Left renal pelvis (tissue), 4 donors: Measurements from ENCODE around the gene NT5M. TPM values are rescaled to one million over a fixed set of nuclear protein-coding genes. Genes with fewer than 3 reads are reported as not detected.

ENCODE experiments used
- DNase-seq, 4 donors: peaks; one replicate each; pipeline ENCODE4 v3.0.0-alpha.2; 2013; ENCODE audit warnings: low read depth in 4 of 4, low spot score in 3 of 4
- polyA plus RNA-seq, 4 donors: library from polyadenylated mRNA; unstranded; fragments of 120-200 nt; gene quantifications; one replicate each; pipeline ENCODE4 v1.2.1, GENCODE V29; 2013; ENCODE audit not compliant: insufficient read length in 4 of 4

The NT5M gene
- polyA plus RNA-seq, 4 donors = 3.7 to 6.0 (median 4.9) TPM

GRCh38 chr17:17386094-17386800 is 83.1 kb downstream of the NT5M start:
- no peak for DNase-seq

- DNase-seq = no peak
Measured at GRCh38 chr17:17387017-17387497, 83.9 kb downstream of the NT5M start.

DNA sequence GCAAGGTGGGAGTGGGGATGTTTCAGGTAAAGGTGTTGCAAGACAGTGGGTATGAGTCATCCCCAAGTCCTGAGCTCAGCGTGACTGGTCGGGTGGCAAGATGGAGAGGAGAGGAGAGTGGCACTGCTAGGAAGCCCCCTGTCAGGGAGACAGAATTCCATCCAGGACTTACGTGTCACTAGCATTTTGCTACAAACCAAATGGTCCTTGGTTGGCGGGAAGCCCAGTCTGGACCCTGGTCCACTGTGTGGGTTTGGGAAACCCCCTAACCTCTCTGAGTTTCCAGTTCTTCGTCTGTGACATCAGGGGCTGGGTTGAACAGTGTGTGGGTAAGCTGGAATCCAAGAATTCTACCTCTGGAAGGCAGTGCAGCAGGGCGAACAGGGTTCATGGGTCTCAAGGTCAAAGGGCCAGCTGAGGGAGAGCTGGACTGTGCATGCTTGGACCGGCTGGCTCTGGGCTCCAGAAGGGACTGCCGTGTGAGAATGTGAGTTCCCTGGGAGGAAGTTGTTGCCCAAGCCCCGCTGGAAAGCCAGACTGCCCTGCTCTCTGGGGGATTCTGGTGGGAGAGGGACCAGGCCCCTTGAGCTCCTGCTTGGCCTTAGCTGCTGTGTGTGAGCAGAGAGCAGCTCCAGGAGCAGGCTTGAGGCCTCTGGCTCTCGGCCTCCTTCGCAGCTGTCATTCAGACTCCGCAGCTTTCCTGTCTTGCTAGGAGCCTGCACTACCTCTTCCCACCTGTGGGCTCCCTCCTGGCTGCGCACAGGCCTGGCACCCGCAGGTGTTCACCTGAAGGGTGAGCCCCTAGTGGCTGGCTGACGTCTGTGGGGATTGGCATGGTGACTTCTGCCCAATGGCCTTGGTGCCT is 84.6 kb downstream of the NT5M start:
- no peak for DNase-seq

- DNase-seq = no peak
Measured at GRCh38 chr17:17388657-17389496, 85.7 kb downstream of the NT5M start.

DNA sequence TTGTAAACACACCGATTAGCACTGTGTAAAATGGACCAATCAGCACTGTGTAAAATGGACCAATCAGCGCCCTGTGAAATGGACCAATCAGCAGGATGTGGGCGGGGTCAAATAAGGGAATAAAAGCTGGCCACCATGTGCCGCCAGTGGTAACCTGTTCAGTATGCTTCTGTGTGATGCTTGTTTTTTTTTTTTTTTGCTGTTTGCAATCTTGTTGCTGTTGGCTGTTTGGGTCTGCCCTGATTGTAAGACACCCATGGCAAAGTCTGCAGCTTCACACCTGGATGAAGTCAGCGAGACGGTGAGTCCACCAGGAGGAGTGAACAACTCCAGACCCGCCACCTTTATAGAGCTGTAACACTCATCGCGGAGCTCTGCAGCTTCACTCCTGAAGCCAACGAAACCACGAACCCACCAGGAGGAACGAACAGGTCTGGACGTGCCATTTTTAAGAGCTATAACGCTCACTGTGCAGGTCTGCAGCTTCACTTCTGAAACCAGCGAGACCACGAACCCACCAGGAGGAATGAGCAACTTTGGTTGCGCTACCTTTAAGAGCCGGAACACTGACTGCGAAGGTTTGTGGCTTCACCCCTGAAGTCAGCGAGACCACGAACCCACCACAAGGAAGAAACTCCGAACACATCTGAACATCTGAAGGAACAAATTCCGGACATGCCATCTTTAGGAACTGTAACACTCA is 88.6 kb downstream of the NT5M start:
- no peak for DNase-seq

GRCh38 chr17:17393976-17394375 is 90.8 kb downstream of the NT5M start:
- no peak for DNase-seq

DNA sequence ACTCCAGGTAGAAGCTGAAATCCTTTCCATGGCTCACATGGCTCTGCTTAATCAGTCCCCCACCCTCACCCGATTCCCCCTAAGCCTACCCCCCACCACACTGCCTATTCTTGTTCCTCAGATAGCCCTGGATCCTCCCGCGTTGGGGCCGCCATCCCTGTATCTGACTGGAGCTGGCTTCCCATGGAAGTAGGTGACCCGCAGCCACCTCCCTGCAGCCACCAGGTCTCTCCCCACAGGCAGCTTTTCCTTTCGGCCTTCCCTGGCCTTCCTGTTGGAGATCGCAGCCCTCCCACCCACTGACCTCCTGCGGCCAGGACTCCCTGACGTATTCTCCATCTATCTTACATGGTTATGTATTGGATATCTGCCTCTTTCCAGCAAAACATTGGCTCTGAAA is 91.3 kb downstream of the NT5M start:
- DNase-seq = no peak

- no peak for DNase-seq
Measured at GRCh38 chr17:17395246-17395802, 92.2 kb downstream of the NT5M start.

DNA sequence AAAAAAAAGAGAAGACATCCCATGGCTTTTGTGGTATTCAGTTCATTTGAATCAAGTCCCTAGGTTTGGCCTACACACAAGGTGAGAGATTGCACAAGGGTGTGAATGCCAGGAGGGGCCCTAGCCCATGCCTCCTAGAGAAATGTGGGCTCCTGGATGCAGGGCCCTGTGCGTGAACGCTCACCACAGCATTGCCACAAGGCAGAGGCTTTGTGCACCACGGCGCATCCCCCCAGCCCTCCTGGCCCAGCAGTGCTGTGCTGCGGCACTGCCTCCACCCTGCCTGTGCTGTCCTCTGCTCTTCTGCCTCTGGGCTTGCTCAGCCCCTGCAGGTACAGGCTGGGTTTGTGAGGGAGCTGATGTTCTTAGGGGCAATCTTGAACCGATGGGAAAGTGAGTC is 92.7 kb downstream of the NT5M start:
- no peak for DNase-seq

Other genes starting within 250 kb of the NT5M start
- 1 to 10 TPM; 3.4 to 5.4 (median 4.6) TPM for gene PLD6, start 97.0 kb upstream of the NT5M start, polyA plus RNA-seq
- 10 to 100 TPM; 16.2 to 53.8 (median 31.8) TPM for gene FLCN, start 66.2 kb upstream of the NT5M start, polyA plus RNA-seq
- gene COPS3, start 22.1 kb upstream of the NT5M start, polyA plus RNA-seq = 10 to 100 TPM; 67.7 to 91.5 (median 76.3) TPM
- gene MED9, start 173.6 kb downstream of the NT5M start, polyA plus RNA-seq = 10 to 100 TPM; 13.0 to 23.8 (median 20.8) TPM
- 1 to 10 TPM in 2 of 4 donors, under 1 TPM in 2; 0.70 to 1.5 (median 0.97) TPM for gene RASD1, start 193.0 kb downstream of the NT5M start, polyA plus RNA-seq